A673 (cell line): Measurements from ENCODE around the gene TJP1. TPM values are rescaled to one million over a fixed set of nuclear protein-coding genes. Genes with fewer than 3 reads are reported as not detected.
A peak's percentile ranks its signal among the peaks of the same experiment; 100 is the strongest.

Experiments used
- BruUV-seq: library from RNA; stranded (reverse); fragments of 400-500 nt; replicated peaks from 2 replicates; lab custom pipeline; 2021; lab: Mats Ljungman, UMichigan
- CTCF ChIA-PET: fragments of 300-600 bp; sonication (Branson Sonifier 250); formaldehyde crosslinking; loops from one replicate; lab custom pipeline; 2022; ENCODE audit warnings: antibody characterized with exemption; lab: Charles Lee
- POLR2A ChIA-PET: fragments of 300-600 bp; sonication (Branson Sonifier 250); formaldehyde crosslinking; loops from one replicate; lab custom pipeline; 2022; ENCODE audit warnings: antibody characterized with exemption; ENCODE audit not compliant: low non-redundant PET; lab: Charles Lee
- DNase-seq: peaks from one replicate; pipeline ENCODE4 v3.0.0-alpha.2; 2015; ENCODE audit warnings: low spot score
- H3K27ac ChIP-seq: fragments of 200-600 bp; sonication (generic); 2 replicates; pipeline ENCODE4 v1.5.1; 2016; ENCODE audit warnings: mixed run types, low read depth, mild to moderate bottlenecking, mixed read lengths, antibody characterized with exemption, low read length; ENCODE audit not compliant: poor library complexity, severe bottlenecking
- H3K27me3 ChIP-seq: fragments of 200-600 bp; sonication (generic); replicated peaks from 2 replicates; pipeline ENCODE4 v1.6.1; 2017; ENCODE audit warnings: mixed run types, low read depth, mild to moderate bottlenecking, mixed read lengths, antibody characterized with exemption, low read length; ENCODE audit not compliant: insufficient read depth, poor library complexity
- H3K36me3 ChIP-seq: fragments of 200-600 bp; sonication (generic); 2 replicates; pipeline ENCODE4 v1.6.1; 2016; ENCODE audit warnings: mixed run types, mild to moderate bottlenecking, mixed read lengths, antibody characterized with exemption, low read length; ENCODE audit not compliant: insufficient read depth, poor library complexity, severe bottlenecking
- H3K4me1 ChIP-seq: fragments of 200-600 bp; sonication (generic); 2 replicates; pipeline ENCODE4 v1.6.1; 2017; ENCODE audit warnings: mixed run types, mild to moderate bottlenecking, mixed read lengths, antibody characterized with exemption, low read length; ENCODE audit not compliant: insufficient read depth, poor library complexity, severe bottlenecking
- H3K4me3 ChIP-seq: fragments of 200-600 bp; sonication (generic); 2 replicates; pipeline ENCODE4 v1.5.1; 2016; ENCODE audit warnings: low read depth, mixed run types, mild to moderate bottlenecking, mixed read lengths, low read length; ENCODE audit not compliant: poor library complexity, severe bottlenecking
- H3K9me3 ChIP-seq: fragments of 200-600 bp; sonication (generic); 2 replicates; pipeline ENCODE4 v1.6.1; 2016; ENCODE audit warnings: mixed run types, low read depth, mild to moderate bottlenecking, mixed read lengths, antibody characterized with exemption, low read length; ENCODE audit not compliant: poor library complexity, severe bottlenecking
- EZH2 ChIP-seq: fragments of 200-600 bp; sonication (generic); IDR thresholded peaks from 2 replicates; pipeline ENCODE4 v1.6.1; 2017; ENCODE audit warnings: borderline replicate concordance, low read depth, mild to moderate bottlenecking, mixed read lengths, antibody characterized with exemption, low read length; ENCODE audit not compliant: poor library complexity, severe bottlenecking
- intact Hi-C: fragments of 100-400 bp; cut with micrococcal nuclease; formaldehyde crosslinking; loops from one replicate; pipeline ENCODE4 v1.10.0; 2022; ENCODE audit not compliant: unreplicated experiment
- total RNA-seq: library from RNA; stranded (reverse); gene quantifications from 2 replicates; pipeline ENCODE4 v1.2.3, GENCODE V29; 2021
- TF ChIP-seq, protein P1 (sequence below): fragments of 300-800, 200-600 bp; sonication (generic); conservative IDR thresholded peaks from 2 replicates; pipeline ENCODE4 v1.5.1; 2017; ENCODE audit warnings: low read depth, mild to moderate bottlenecking, antibody characterized with exemption, low read length, moderate library complexity, mixed read lengths

TJP1 gene
- total RNA-seq, 1 experiment from 2014 or later, result 34.7 TPM

DNA sequence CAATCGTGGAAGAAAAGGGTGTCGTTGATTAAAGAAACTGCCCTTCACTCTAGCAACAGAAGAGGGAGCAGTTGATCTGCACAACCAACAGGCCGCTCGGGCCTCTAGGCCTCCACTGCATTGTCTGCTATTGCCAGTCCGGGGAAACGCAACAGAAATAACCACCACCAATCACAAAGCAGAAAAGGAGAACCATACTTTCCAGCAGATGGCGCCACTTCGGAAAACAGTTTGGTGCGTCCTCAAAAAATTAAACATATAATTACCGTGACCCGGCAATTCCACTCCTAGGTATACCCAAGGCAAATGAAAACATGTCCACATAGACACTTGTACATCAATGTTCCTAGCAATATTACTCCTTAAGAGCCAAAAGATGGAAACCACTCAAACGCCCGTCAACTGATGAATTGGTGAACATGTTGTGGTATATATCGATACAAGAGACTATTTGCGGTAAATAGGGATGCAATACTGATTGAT is 154.1 kb downstream of the TJP1 start:
- CTCF ChIA-PET, result interaction anchor here (0.6 to 1.1 kb wide), 3 partner anchors 257 to 407 kb away, joined by 3 to 4 read pairs (median 3); no protein-coding TSS in a partner anchor

GRCh38 chr15:29666241-29666640 is 156.0 kb downstream of the TJP1 start:
- Histone ChIP-seq H3K27me3 (no peaks in the 10 kb centered on the region), H3K4me1 (no peaks in the 10 kb centered on the region), H3K4me3 (no peak overlapping the region), H3K36me3 (no peaks in the 10 kb centered on the region), H3K27ac (no peak overlapping the region), H3K9me3 (no peaks in the 10 kb centered on the region)
- no peak for TF ChIP-seq EZH2
- TF ChIP-seq, protein P1, sequence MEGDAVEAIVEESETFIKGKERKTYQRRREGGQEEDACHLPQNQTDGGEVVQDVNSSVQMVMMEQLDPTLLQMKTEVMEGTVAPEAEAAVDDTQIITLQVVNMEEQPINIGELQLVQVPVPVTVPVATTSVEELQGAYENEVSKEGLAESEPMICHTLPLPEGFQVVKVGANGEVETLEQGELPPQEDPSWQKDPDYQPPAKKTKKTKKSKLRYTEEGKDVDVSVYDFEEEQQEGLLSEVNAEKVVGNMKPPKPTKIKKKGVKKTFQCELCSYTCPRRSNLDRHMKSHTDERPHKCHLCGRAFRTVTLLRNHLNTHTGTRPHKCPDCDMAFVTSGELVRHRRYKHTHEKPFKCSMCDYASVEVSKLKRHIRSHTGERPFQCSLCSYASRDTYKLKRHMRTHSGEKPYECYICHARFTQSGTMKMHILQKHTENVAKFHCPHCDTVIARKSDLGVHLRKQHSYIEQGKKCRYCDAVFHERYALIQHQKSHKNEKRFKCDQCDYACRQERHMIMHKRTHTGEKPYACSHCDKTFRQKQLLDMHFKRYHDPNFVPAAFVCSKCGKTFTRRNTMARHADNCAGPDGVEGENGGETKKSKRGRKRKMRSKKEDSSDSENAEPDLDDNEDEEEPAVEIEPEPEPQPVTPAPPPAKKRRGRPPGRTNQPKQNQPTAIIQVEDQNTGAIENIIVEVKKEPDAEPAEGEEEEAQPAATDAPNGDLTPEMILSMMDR, result no peak
- DNase-seq, result no peak
- ChIA-PET POLR2A (no interaction called here), CTCF (no interaction called here)
- BruUV-seq, result no TSS peak
- intact Hi-C loops, result no loop called here

More for the DNA sequence above, 154.1 kb downstream of the TJP1 start:
- Histone ChIP-seq H3K36me3 (no peaks in the 10 kb centered on the region), H3K27ac (no peak overlapping the region), H3K4me1 (no peaks in the 10 kb centered on the region), H3K9me3 (no peaks in the 10 kb centered on the region), H3K27me3 (no peaks in the 10 kb centered on the region), H3K4me3 (no peak overlapping the region)
- POLR2A ChIA-PET, result no interaction called here
- no peak for TF ChIP-seq EZH2
- TF ChIP-seq, protein P1, result peak; percentile 95
- DNase-seq, result peak; percentile 91
- BruUV-seq, result no TSS peak
- intact Hi-C loops, result loop anchor here (1.0 to 2.0 kb wide), 4 partner anchors 73 to 407 kb away; no protein-coding TSS in a partner anchor

- ChIA-PET CTCF (no interaction called here), POLR2A (no interaction called here)
- H3K36me3 ChIP-seq, result no peaks in the 10 kb centered on the region
- no peak for DNase-seq
- no peaks in the 10 kb centered on the region for H3K4me1 ChIP-seq
- TF ChIP-seq EZH2, result no peak
- intact Hi-C loops, result no loop called here
- no peak overlapping the region for H3K27ac ChIP-seq
- no peak overlapping the region for H3K4me3 ChIP-seq
- no peaks in the 10 kb centered on the region for H3K27me3 ChIP-seq
- no peaks in the 10 kb centered on the region for H3K9me3 ChIP-seq
- BruUV-seq, result no TSS peak
These were observed 156.7 kb downstream of the TJP1 start for GRCh38 chr15:29665444-29666003.
